Midbrain (tissue), 1 donor: ENCODE measurements around the gene OLFM2.
A peak's percentile ranks its signal among the peaks of the same experiment; 100 is the strongest.

ENCODE experiments used
- DNase-seq: peaks from one replicate; lab custom pipeline; 2025; lab: John Stamatoyannopoulos, UW

Gene OLFM2

DNA sequence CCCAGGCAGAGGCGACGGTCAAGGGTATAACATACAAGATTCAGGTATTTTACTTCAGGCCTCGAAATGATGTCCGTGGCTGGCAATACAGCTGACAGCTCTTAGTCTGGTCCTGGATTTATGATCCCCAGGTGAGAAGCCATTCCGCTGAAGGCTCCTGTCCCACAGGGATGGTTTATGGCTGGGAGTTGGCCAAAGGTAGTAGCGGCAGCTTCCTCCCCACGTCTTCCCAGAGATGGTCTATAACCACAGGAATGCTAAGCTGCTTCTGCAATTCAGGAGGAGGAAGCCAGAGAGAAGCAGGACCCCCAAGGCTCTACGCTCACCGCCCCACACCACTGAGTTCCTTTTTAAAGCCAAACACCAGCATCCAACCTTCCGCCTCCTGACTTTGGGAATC lies 27.1 kb downstream of the OLFM2 start:
- DNase-seq = no peak

DNA sequence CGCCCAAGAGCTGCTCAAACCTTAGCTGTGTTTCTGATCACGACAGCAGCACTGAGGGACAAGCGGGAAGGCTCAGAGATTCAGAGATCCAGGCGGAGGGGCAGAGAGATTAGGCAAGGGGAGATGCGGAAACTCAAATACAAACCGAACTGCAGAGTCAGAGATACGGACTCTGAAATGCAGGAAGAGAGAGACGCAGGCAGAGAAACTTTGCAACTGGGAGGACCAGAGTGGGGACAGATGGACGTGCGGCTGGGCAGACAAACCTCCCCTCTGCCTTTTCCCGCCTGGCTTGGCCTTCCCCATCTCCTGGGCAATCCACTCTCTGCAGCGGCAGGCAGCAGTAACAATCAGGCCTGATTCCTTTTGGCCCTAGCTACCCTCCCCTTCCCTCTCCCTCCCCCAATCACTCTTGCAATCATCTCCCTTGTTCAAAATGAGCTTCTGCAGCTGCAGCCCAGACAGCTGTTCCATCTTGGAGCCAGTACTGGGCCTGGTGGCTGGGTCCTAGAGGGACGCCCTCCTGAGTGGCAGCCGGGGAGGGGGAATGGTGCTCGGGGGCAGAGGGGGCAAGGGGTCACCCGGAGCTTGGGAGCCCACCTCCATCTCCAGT lies 29.7 kb downstream of the OLFM2 start:
- no peak for DNase-seq

GRCh38 chr19:9903336-9903735 lies 33.0 kb downstream of the OLFM2 start:
- DNase-seq = no peak

DNA sequence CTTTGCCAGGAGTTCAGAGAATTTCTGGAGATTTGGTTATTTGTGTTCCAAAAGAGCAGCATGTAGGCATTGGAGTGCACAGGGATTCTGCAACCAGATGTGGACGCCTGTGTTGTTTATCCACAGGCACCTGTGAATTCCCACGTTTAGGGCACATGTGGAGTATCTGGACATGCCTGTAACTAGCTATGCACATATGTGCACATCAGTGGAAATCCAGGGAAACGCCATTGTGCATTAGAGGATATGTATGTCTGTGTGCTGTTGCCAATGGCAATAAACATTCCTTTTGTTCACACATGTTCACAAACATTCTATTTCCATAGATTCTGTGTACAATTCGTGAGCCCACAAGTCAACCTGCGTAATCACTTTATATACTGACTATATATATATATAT lies 34.7 kb downstream of the OLFM2 start:
- DNase-seq = no peak

DNA sequence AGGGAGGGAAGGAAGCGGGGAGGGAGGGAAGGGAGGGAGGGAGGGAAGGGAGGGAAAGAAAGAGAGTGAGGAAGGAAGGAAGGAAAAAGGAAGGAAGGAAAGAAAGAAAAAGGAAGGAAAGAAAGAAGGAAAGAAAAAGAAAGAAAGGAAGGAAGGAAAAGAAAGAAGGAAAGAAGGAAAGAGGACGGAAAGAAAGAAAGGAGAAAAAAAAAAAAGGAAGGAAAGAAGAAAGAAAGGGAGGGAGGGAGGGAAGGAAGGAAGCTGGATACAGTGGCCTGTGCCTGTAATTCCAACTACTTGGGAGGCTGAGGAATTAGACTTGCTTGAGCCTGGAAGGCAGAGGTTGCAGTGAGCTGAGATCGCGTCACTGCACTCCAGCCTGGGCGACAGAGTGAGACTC lies 35.3 kb downstream of the OLFM2 start:
- DNase-seq = no peak

GRCh38 chr19:9891609-9892373 lies 44.5 kb downstream of the OLFM2 start:
- no peak for DNase-seq

DNA sequence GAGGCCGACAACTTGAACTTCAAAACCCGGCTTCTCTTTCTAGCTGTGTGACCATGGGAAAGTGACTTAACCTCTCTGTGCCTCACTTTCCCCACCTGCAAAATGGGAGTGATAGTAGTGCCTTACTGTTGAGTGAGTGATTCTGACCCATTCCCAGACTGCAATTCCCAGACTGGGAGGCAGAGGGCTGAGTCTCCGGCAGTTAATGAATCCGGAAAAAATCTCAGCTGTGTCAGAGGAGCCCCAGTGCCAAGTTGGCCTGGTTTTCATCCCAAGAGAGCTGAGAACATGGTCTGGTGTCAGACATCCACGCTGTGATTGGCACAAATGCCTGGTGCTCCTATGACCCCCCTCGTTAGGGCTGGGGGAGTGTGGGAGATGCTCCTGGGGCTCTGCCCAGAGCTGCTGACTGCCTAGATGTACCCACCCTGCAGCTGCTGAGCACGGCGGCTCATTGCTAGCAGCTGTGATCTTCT lies 51.2 kb downstream of the OLFM2 start:
- peak; percentile 35 for DNase-seq

DNA sequence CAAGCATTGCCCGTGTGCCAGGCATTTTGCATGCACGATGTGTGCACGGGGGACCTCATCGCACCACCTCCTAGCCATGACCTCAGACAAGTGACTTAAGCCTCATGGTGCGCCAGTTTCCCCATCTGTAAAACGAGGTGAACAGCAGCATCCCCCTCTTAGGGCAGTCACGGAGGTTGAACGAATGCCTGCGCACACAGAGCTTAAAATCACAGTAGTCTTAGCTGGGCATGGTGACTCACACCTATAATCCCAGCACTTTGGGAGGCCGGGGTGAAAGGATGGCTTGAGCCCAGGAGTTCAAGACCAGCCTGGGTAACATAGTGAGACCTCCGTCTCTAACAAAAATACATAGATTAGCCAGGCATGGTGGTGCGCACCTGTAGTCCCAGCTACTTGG lies 52.6 kb downstream of the OLFM2 start:
- DNase-seq = no peak

GRCh38 chr19:9883231-9883758 lies 53.0 kb downstream of the OLFM2 start:
- no peak for DNase-seq

- DNase-seq = no peak
Observed at GRCh38 chr19:9881720-9882119, 54.6 kb downstream of the OLFM2 start.

- no peak for DNase-seq
Observed at GRCh38 chr19:9878511-9879196, 57.7 kb downstream of the OLFM2 start.

GRCh38 chr19:9877780-9878510 lies 58.4 kb downstream of the OLFM2 start:
- no peak for DNase-seq

DNA sequence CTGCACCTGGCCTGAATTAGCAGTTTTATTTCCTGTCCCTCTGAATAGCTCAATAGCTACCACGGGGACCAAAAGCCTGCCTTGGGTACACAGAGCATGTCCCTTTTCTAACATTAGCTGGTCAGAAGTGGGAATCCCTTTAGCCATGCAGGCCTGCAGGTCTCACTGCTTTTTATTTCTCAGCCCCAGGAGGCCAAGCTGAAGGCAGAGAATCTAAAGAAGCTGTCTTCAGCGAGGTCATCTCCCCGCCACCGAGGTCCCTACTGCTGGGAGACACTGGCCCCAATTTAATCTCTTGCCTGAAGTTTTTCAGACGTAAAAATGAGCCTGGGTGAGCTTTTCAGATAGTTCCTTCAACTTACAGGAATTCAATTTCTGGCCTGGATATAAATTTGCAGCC lies 60.5 kb downstream of the OLFM2 start:
- no peak for DNase-seq

- no peak for DNase-seq
Observed at GRCh38 chr19:9875031-9875627, 61.2 kb downstream of the OLFM2 start.

- no peak for DNase-seq
Observed at GRCh38 chr19:9872618-9873242, 63.6 kb downstream of the OLFM2 start.

GRCh38 chr19:9871626-9872338 lies 64.5 kb downstream of the OLFM2 start:
- no peak for DNase-seq

- DNase-seq = no peak
Observed at GRCh38 chr19:9868983-9869617, 67.2 kb downstream of the OLFM2 start.

DNA sequence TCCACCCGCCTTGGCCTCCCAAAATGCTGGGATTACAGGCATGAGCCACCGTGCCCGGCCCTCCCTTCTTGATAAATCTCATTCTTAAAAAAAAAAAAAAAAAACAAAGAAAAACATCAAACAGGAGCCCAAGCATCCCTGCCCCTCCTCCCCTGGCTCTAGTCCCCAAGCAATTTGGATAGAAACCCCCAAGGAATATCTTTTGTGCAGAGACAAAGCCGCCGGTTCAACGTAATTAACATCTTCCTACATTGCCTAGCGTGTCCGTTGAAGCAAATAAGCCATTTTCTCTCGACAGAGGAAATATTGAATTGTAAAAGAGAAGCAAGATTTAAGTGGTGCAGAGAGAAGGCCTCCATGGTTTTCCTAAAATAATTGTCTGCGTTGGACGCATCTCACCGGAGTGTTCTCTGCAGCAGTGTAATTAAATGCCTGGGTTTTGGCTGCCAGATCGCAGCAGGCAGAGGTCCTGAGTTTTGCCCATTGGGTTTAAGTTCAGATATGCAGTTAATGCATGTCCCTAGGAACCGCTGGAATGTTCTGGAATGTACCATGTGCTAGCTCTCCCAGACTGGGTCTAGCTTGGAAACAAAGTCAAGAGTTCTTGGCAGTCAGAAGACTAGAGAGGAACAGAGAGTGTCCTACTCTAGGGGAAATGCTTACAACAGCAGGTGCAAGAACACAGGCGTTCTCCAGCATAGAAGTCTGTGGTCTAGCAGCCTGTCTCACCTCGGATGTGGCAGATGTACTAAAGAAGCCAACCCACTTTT lies 70.4 kb downstream of the OLFM2 start:
- DNase-seq = peak; percentile 16

DNA sequence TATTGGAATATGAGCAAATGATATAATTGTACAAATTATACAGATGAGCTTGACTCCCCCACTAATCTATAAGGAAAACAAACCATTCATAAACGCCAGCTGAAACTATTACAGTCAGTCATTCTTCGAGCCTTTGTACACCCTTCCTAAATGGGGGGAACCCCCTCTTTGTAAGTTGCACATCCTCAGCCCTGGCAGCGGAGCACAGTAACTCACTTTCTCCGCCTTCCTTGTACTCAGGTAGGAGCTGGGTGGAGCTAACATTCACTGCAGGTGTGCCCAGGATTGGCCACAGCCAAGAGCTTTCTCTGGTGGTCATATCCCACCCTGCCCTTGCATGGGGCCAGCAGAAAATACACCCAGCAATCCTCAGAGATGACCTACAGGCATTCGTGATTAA lies 72.6 kb downstream of the OLFM2 start:
- DNase-seq = no peak
